ENCODE measurements around the gene SKA1. TPM values are rescaled to one million over a fixed set of nuclear protein-coding genes. Genes with fewer than 3 reads are reported as not detected.

SKA1 gene
- total and polyA plus RNA-seq, 9 of the 15 experiments (the other 6 are each of a cell fraction or from before 2014, with no cell fraction given): 27.8 to 67.2 (median 41.9) TPM

DNA sequence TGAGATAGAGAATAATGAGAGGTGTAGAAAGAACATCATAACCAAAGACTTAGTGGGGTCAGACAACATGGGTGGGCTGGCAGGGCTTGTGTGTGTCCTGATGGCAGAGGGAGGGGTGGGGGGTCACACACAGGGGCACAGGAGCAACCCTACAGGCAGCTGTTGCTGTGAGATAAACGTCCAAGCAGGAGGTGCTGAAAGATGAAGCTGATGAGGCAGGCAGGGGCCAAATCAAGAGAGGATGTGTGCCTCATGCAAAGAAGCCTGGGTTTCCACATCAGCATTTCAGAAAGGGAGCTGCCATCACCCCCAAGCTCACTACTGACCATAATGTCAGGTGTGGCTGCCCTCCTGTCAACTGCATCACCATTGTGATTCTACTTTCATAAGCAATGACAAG is 16.0 kb upstream of the SKA1 start (continued):
- TF ChIP-seq, protein P1, sequence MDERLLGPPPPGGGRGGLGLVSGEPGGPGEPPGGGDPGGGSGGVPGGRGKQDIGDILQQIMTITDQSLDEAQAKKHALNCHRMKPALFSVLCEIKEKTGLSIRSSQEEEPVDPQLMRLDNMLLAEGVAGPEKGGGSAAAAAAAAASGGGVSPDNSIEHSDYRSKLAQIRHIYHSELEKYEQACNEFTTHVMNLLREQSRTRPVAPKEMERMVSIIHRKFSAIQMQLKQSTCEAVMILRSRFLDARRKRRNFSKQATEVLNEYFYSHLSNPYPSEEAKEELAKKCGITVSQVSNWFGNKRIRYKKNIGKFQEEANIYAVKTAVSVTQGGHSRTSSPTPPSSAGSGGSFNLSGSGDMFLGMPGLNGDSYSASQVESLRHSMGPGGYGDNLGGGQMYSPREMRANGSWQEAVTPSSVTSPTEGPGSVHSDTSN (CRISPR knock-in tag; IDR thresholded peaks at IDR 0.05; ENCODE audit: low read depth): no peak
- TF ChIP-seq, protein P1 (tag; conservative IDR thresholded peaks at IDR 0.05; ENCODE audit: low read depth): peak; percentile 83
- TF ChIP-seq GATA2 (CRISPR knock-in tag; IDR thresholded peaks at IDR 0.05) (peak; percentile 37; the same call in 1 of the 2 replicates), CBFA2T3 (IDR thresholded peaks at IDR 0.05) (peak; percentile 89), CCNT2 (IDR thresholded peaks at IDR 0.05; ENCODE audit: borderline replicate concordance, extremely low read depth, insufficient read length, low read depth, low read length) (peak; percentile 37), ILK (tag; IDR thresholded peaks at IDR 0.05; ENCODE audit: borderline replicate concordance, low read depth) (no peak), ZBTB7A (IDR thresholded peaks at IDR 0.05; ENCODE audit: borderline replicate concordance, control insufficient read depth, low read depth, low read length) (peak; percentile 34; the same call in 1 of the 2 replicates), KDM1A (IDR thresholded peaks at IDR 0.05) (peak; percentile 73 to 74), CSDE1 (IDR thresholded peaks at IDR 0.05) (no peak), RCOR1 (IDR thresholded peaks at IDR 0.05; ENCODE audit: borderline replicate concordance in 1 of 2, low read depth in 2 of 2, low read length in 2 of 2) (peak in 1 of 2 experiments; percentile 77; a peak in 2 of 4 replicates), TOE1 (IDR thresholded peaks at IDR 0.05; ENCODE audit: borderline replicate concordance) (no peak), TOE1 (CRISPR knock-in tag; IDR thresholded peaks at IDR 0.05; ENCODE audit: borderline replicate concordance, low read depth) (no peak)
- TF ChIP-seq, protein P2, sequence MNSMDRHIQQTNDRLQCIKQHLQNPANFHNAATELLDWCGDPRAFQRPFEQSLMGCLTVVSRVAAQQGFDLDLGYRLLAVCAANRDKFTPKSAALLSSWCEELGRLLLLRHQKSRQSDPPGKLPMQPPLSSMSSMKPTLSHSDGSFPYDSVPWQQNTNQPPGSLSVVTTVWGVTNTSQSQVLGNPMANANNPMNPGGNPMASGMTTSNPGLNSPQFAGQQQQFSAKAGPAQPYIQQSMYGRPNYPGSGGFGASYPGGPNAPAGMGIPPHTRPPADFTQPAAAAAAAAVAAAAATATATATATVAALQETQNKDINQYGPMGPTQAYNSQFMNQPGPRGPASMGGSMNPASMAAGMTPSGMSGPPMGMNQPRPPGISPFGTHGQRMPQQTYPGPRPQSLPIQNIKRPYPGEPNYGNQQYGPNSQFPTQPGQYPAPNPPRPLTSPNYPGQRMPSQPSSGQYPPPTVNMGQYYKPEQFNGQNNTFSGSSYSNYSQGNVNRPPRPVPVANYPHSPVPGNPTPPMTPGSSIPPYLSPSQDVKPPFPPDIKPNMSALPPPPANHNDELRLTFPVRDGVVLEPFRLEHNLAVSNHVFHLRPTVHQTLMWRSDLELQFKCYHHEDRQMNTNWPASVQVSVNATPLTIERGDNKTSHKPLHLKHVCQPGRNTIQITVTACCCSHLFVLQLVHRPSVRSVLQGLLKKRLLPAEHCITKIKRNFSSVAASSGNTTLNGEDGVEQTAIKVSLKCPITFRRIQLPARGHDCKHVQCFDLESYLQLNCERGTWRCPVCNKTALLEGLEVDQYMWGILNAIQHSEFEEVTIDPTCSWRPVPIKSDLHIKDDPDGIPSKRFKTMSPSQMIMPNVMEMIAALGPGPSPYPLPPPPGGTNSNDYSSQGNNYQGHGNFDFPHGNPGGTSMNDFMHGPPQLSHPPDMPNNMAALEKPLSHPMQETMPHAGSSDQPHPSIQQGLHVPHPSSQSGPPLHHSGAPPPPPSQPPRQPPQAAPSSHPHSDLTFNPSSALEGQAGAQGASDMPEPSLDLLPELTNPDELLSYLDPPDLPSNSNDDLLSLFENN (IDR thresholded peaks at IDR 0.05; ENCODE audit: low read depth in 2 of 2, low read length in 2 of 2): 0 out of 4 replicates have a peak, but pooled peaks of 1 of the 2 experiments have one; percentile 20
- TF ChIP-seq, protein P3, sequence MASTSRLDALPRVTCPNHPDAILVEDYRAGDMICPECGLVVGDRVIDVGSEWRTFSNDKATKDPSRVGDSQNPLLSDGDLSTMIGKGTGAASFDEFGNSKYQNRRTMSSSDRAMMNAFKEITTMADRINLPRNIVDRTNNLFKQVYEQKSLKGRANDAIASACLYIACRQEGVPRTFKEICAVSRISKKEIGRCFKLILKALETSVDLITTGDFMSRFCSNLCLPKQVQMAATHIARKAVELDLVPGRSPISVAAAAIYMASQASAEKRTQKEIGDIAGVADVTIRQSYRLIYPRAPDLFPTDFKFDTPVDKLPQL (IDR thresholded peaks at IDR 0.05; ENCODE audit: extremely low read depth, insufficient read length): no peak
- TF ChIP-seq, protein P4, sequence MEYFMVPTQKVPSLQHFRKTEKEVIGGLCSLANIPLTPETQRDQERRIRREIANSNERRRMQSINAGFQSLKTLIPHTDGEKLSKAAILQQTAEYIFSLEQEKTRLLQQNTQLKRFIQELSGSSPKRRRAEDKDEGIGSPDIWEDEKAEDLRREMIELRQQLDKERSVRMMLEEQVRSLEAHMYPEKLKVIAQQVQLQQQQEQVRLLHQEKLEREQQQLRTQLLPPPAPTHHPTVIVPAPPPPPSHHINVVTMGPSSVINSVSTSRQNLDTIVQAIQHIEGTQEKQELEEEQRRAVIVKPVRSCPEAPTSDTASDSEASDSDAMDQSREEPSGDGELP (CRISPR knock-in tag; IDR thresholded peaks at IDR 0.05; ENCODE audit: borderline replicate concordance): peak; percentile 42; the same call in 1 of the 2 replicates
